SK-N-SH treated with all-trans-retinoic acid at 6 μM for 48 hours (cell line): ENCODE results near the gene FLT3LG.

ENCODE experiments used
- ATAC-seq: fragments of 200-7000 bp; cut with Tn5 transposase; 3 replicates; pipeline ENCODE4 v1.9.1; 2020; ENCODE audit warnings: mild to moderate bottlenecking, moderate library complexity
- ARNTL ChIP-seq: fragments of 450-650 bp; formaldehyde crosslinking; IDR thresholded peaks from 2 replicates; pipeline ENCODE4 v1.5.0; 2020; ENCODE audit warnings: low read depth, mild to moderate bottlenecking, moderate library complexity, borderline replicate concordance
- BACH2 ChIP-seq: fragments of 250-450 bp; sonication (Bioruptor Pico); IDR thresholded peaks from 2 replicates; pipeline ENCODE4 v1.9.0; 2021; ENCODE audit warnings: mild to moderate bottlenecking, borderline replicate concordance
- CREB5 ChIP-seq: fragments of 250-450 bp; sonication (Bioruptor Pico); IDR thresholded peaks from 2 replicates; pipeline ENCODE4 v1.5.1; 2020; ENCODE audit warnings: low read depth, mild to moderate bottlenecking, moderate library complexity
- CSRNP3 ChIP-seq: fragments of 250-450 bp; sonication (Bioruptor Pico); IDR thresholded peaks from 2 replicates; pipeline ENCODE4 v1.5.1; 2021; ENCODE audit warnings: mild to moderate bottlenecking, moderate library complexity
- ESRRG ChIP-seq: fragments of 250-450 bp; sonication (Bioruptor Pico); IDR thresholded peaks from 2 replicates; pipeline ENCODE4 v1.6.1; 2021; ENCODE audit warnings: mild to moderate bottlenecking
- ISL1 ChIP-seq: fragments of 250-450 bp; sonication (Bioruptor Pico); IDR thresholded peaks from 2 replicates; pipeline ENCODE4 v2.1.2; 2022; ENCODE audit warnings: mild to moderate bottlenecking, moderate library complexity
- OSR1 ChIP-seq: fragments of 250-450 bp; sonication (Bioruptor Pico); IDR thresholded peaks from 2 replicates; pipeline ENCODE4 v1.8.0; 2022; ENCODE audit warnings: moderate library complexity, mild to moderate bottlenecking, inconsistent platforms
- PATZ1 ChIP-seq: fragments of 250-450 bp; sonication (Bioruptor Pico); IDR thresholded peaks from 2 replicates; pipeline ENCODE4 v1.8.0; 2020; ENCODE audit warnings: mild to moderate bottlenecking, moderate library complexity, borderline replicate concordance
- POU6F1 ChIP-seq: fragments of 250-450 bp; sonication (Bioruptor Pico); IDR thresholded peaks from 2 replicates; pipeline ENCODE4 v1.8.0; 2021; ENCODE audit warnings: low read depth, mild to moderate bottlenecking, moderate library complexity, borderline replicate concordance
- PPARA ChIP-seq: fragments of 250-450 bp; sonication (Bioruptor Pico); IDR thresholded peaks from 2 replicates; pipeline ENCODE4 v1.5.0; 2020; ENCODE audit warnings: mild to moderate bottlenecking, borderline replicate concordance
- RARB ChIP-seq: fragments of 250-450 bp; sonication (Bioruptor Pico); IDR thresholded peaks from 2 replicates; pipeline ENCODE4 v1.8.0; 2021; ENCODE audit warnings: mild to moderate bottlenecking, moderate library complexity
- TCF4 ChIP-seq: fragments of 250-450 bp; sonication (Bioruptor Pico); IDR thresholded peaks from 2 replicates; pipeline ENCODE4 v1.8.0; 2021; ENCODE audit warnings: mild to moderate bottlenecking, moderate library complexity, borderline replicate concordance
- TOX ChIP-seq: fragments of 250-450 bp; sonication (Bioruptor Pico); IDR thresholded peaks from 2 replicates; pipeline ENCODE4 v1.8.0; 2021; ENCODE audit warnings: mild to moderate bottlenecking, moderate library complexity, borderline replicate concordance
- TSHZ2 ChIP-seq: fragments of 250-450 bp; sonication (Bioruptor Pico); IDR thresholded peaks from 2 replicates; pipeline ENCODE4 v1.5.0; 2020; ENCODE audit warnings: mild to moderate bottlenecking, moderate library complexity
- ZC3H10 ChIP-seq: fragments of 250-450 bp; sonication (Bioruptor Pico); IDR thresholded peaks from 2 replicates; pipeline ENCODE4 v1.5.1; 2021; ENCODE audit warnings: mild to moderate bottlenecking, moderate library complexity
- ZFP3 ChIP-seq: fragments of 250-450 bp; sonication (Bioruptor Pico); IDR thresholded peaks from 2 replicates; pipeline ENCODE4 v1.5.0; 2020; ENCODE audit warnings: mild to moderate bottlenecking, moderate library complexity
- ZNF565 ChIP-seq: fragments of 450-650 bp; formaldehyde crosslinking; conservative IDR thresholded peaks from 2 replicates; pipeline ENCODE4 v1.5.0; 2020; ENCODE audit warnings: low read depth, mild to moderate bottlenecking, moderate library complexity
- ZNF70 ChIP-seq: fragments of 450-650 bp; formaldehyde crosslinking; IDR thresholded peaks from 2 replicates; pipeline ENCODE4 v1.5.0; 2020; ENCODE audit warnings: mild to moderate bottlenecking, moderate library complexity
- ZNF8 ChIP-seq: fragments of 450-650 bp; formaldehyde crosslinking; IDR thresholded peaks from 2 replicates; pipeline ENCODE4 v1.5.0; 2020; ENCODE audit warnings: mild to moderate bottlenecking, moderate library complexity

Gene FLT3LG

GRCh38 chr19:49451430-49452181 is 22.4 kb upstream of the FLT3LG start, which contains the start of gene PIH1D1:
Gene PIH1D1 (minus strand): TSS chr19:49451814. CDS start chr19:49451574, 240 bp downstream.
- no peak for TF ChIP-seq CSRNP3 (CRISPR knock-in tag)
- no peak for TF ChIP-seq POU6F1 (CRISPR knock-in tag)
- TF ChIP-seq PPARA (CRISPR knock-in tag): no peak
- no peak for TF ChIP-seq TSHZ2
- no peak for TF ChIP-seq BACH2 (CRISPR knock-in tag)
- TF ChIP-seq TOX (CRISPR knock-in tag): no peak
- no peak for TF ChIP-seq OSR1
- TF ChIP-seq CREB5: no peak
- no peak for TF ChIP-seq ZC3H10
- no peak for TF ChIP-seq ZNF565 (CRISPR knock-in tag)
- TF ChIP-seq TCF4 (CRISPR knock-in tag): no peak
- TF ChIP-seq ARNTL (CRISPR knock-in tag): no peak
- no peak for TF ChIP-seq PATZ1
- TF ChIP-seq RARB (CRISPR knock-in tag): no peak
- no peak for TF ChIP-seq ZFP3 (CRISPR knock-in tag)
- ATAC-seq: peak; percentile 84

GRCh38 chr19:49453013-49453756 is 20.8 kb upstream of the FLT3LG start, which contains the start of gene ALDH16A1:
Gene ALDH16A1 (plus strand): TSS chr19:49453225. CDS start chr19:49453332, 107 bp downstream.
- TF ChIP-seq ZFP3 (CRISPR knock-in tag) (no peak), ISL1 (CRISPR knock-in tag) (no peak), ESRRG (CRISPR knock-in tag) (0 out of 2 replicates have a peak, but pooled peaks have one; percentile 45)
- ATAC-seq: peak; percentile 93

- no peak for TF ChIP-seq ZNF70 (CRISPR knock-in tag)
- no peak for TF ChIP-seq TSHZ2
- no peak for TF ChIP-seq ZNF8 (CRISPR knock-in tag)
- TF ChIP-seq ZFP3 (CRISPR knock-in tag): 0 out of 2 replicates have a peak, but pooled peaks have one; percentile 19
- no peak for TF ChIP-seq ESRRG (CRISPR knock-in tag)
- no peak for ATAC-seq
These were observed 20.2 kb upstream of the FLT3LG start for GRCh38 chr19:49453757-49454240.
